Suppressor macrophage (primary cell): Measurements from ENCODE around the gene ESYT2.

Experiments used
- DNase-seq, 4 experiments: peaks; one replicate each; pipeline ENCODE4 v3.0.0-alpha.2; 2020 to 2022

Gene ESYT2

GRCh38 chr7:158824028-158824427 is 5.3 kb downstream of the ESYT2 start:
- peak; percentile 65 to 86 (median 78) for DNase-seq

- DNase-seq = peak in 2 of 4 experiments; percentile 33 to 41
Measured at GRCh38 chr7:158821171-158822031, 7.9 kb downstream of the ESYT2 start.

- no peak for DNase-seq
Measured at GRCh38 chr7:158820656-158821055, 8.7 kb downstream of the ESYT2 start.

GRCh38 chr7:158819571-158820203 is 9.6 kb downstream of the ESYT2 start:
- DNase-seq = peak in 3 of 4 experiments; percentile 46 to 58 (median 57)

GRCh38 chr7:158818325-158819213 is 10.7 kb downstream of the ESYT2 start:
- peak; percentile 92 to 98 (median 94) for DNase-seq

GRCh38 chr7:158816995-158817394 is 12.3 kb downstream of the ESYT2 start:
- no peak for DNase-seq

- no peak for DNase-seq
Measured at GRCh38 chr7:158816271-158816670, 13.0 kb downstream of the ESYT2 start.

GRCh38 chr7:158815800-158816128 is 13.5 kb downstream of the ESYT2 start:
- DNase-seq = no peak

GRCh38 chr7:158815083-158815799 is 14.1 kb downstream of the ESYT2 start:
- no peak for DNase-seq

GRCh38 chr7:158814637-158815036 is 14.7 kb downstream of the ESYT2 start:
- DNase-seq = no peak

- DNase-seq = no peak
Measured at GRCh38 chr7:158812684-158813083, 16.6 kb downstream of the ESYT2 start.

- DNase-seq = no peak
Measured at GRCh38 chr7:158811894-158812293, 17.4 kb downstream of the ESYT2 start.

GRCh38 chr7:158811461-158811860 is 17.8 kb downstream of the ESYT2 start:
- peak in 2 of 4 experiments; percentile 20 to 28 for DNase-seq

- no peak for DNase-seq
Measured at GRCh38 chr7:158810846-158811245, 18.5 kb downstream of the ESYT2 start.

GRCh38 chr7:158809596-158809995 is 19.7 kb downstream of the ESYT2 start:
- peak; percentile 20 to 47 (median 42) for DNase-seq

- DNase-seq = no peak
Measured at GRCh38 chr7:158808126-158808525, 21.2 kb downstream of the ESYT2 start.

GRCh38 chr7:158805937-158806336 is 23.4 kb downstream of the ESYT2 start:
- no peak for DNase-seq

- no peak for DNase-seq
Measured at GRCh38 chr7:158805414-158805813, 23.9 kb downstream of the ESYT2 start.

GRCh38 chr7:158804335-158804734 is 25.0 kb downstream of the ESYT2 start:
- DNase-seq = no peak

- no peak for DNase-seq
Measured at GRCh38 chr7:158803367-158803969, 25.8 kb downstream of the ESYT2 start.

GRCh38 chr7:158802535-158803366 is 26.6 kb downstream of the ESYT2 start:
- DNase-seq = peak in 2 of 4 experiments; percentile 11 to 20
